Thyroid gland (tissue), 4 donors: Measurements from ENCODE around the gene TBK1. TPM values are rescaled to one million over a fixed set of nuclear protein-coding genes. Genes with fewer than 3 reads are reported as not detected.
"Not testable (repeated sequence)": the region's sequence is repeated elsewhere in the genome, so short reads cannot be mapped to it uniquely, and the experiment has no call there.

Experiments
- DNase-seq, 2 donors: peaks; one replicate each; pipeline ENCODE4 v3.0.0-alpha.2; 2019
- H3K27ac ChIP-seq, 3 donors: fragments of 200-600 bp; sonication (generic); 1 replicate in 2 of 3; 2 replicates in 1 of 3; pipeline ENCODE4 v1.5.1; 2016 to 2019; ENCODE audit warnings: mild to moderate bottlenecking in 1 of 3, moderate library complexity in 1 of 3
- H3K27me3 ChIP-seq: fragments of 200-600 bp; sonication (generic); one replicate; pipeline ENCODE4 v1.5.1; 2019
- H3K36me3 ChIP-seq, 2 donors: fragments of 200-600 bp; sonication (generic); one replicate each; pipeline ENCODE4 v1.5.1; 2016 to 2019
- H3K4me1 ChIP-seq, 2 donors: fragments of 200-600 bp; sonication (generic); one replicate each; pipeline ENCODE4 v1.5.1; 2017 to 2019
- H3K4me3 ChIP-seq, 3 donors: fragments of 200-600 bp; sonication (generic); replicated peaks in 1 of 3; 1 replicate in 2 of 3; 2 replicates in 1 of 3; pipeline ENCODE4 v1.5.1; 2016; ENCODE audit warnings: mild to moderate bottlenecking in 1 of 3
- H3K9me3 ChIP-seq: fragments of 200-600 bp; sonication (generic); one replicate; pipeline ENCODE4 v1.5.1; 2017
- POLR2A ChIP-seq, 2 donors: fragments of 450-650 bp; IDR thresholded peaks; one replicate each; pipeline ENCODE4 v1.6.1; 2017; ENCODE audit warnings: antibody characterized with exemption in 2 of 2, mild to moderate bottlenecking in 2 of 2, moderate library complexity in 1 of 2
- whole genome bisulfite sequencing, 2 donors: methylation state at CpG; one replicate each; pipeline ENCODE4 v1.1.5; 2017; 5-methylcytosine and 5-hydroxymethylcytosine counted together
- intact Hi-C: fragments of 100-400 bp; cut with DNase I; formaldehyde crosslinking; loops from one replicate; pipeline ENCODE4 v1.15.1; 2023
- total RNA-seq, 4 donors: library from RNA; depleted of rRNA; stranded (reverse); fragments of >200 nt; gene quantifications; one replicate each; pipeline ENCODE4 v1.2.3, GENCODE V29; 2016
- TF ChIP-seq, protein P1 (sequence below), 6 experiments: fragments of 200-600 bp in 3 of 6; fragments of 450-650 bp in 3 of 6; sonication (generic) in 3 of 6; IDR thresholded peaks; one replicate each; pipeline ENCODE4 v1.5.1; 2016 to 2019; ENCODE audit warnings: antibody characterized with exemption in 6 of 6, mild to moderate bottlenecking in 2 of 6, inconsistent platforms in 1 of 6, moderate library complexity in 1 of 6

The TBK1 gene
- total RNA-seq, 4 donors from 2014 or later, result 27.7 to 42.1 (median 33.4) TPM

DNA sequence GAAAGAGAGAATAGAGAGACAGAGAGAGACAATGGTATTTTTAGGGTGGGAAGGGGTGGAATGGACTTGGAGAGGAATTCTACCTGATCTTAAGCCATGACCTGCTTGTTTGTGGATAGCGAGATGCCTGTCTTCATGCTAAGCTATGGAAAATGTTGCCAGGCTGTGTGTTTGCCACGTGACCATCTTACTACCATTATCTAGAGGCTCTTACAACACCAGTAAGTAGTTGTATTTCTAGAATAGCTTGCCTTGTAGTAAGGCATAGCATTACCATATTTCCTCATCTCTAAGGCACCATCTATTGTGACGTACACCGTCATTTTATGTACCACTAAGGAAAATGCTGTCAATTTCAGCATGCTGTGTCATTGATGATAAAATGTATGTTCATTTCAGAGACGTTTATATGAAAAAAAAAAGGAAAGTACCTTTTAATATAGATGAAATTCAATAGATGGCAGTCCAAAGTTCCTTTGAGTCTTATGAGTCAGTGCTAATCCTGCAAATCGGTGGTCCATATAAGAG is 82.8 kb downstream of the TBK1 start:
- Histone ChIP-seq H3K4me3 (no peak overlapping the region), H3K4me1 (no peaks in the 10 kb centered on the region), H3K27me3 (no peaks in the 10 kb centered on the region), H3K27ac (no peak overlapping the region), H3K36me3 (no peaks in the 10 kb centered on the region), H3K9me3 (no peaks in the 10 kb centered on the region)
- intact Hi-C loops, result no loop called here
- 83 to 90% methylated on average over 6 of the region's 6 CpGs for WGBS, 2 donors
- DNase-seq, result no peak
- TF ChIP-seq POLR2A (IDR thresholded peaks at IDR 0.05), result no peak
- TF ChIP-seq, protein P1, sequence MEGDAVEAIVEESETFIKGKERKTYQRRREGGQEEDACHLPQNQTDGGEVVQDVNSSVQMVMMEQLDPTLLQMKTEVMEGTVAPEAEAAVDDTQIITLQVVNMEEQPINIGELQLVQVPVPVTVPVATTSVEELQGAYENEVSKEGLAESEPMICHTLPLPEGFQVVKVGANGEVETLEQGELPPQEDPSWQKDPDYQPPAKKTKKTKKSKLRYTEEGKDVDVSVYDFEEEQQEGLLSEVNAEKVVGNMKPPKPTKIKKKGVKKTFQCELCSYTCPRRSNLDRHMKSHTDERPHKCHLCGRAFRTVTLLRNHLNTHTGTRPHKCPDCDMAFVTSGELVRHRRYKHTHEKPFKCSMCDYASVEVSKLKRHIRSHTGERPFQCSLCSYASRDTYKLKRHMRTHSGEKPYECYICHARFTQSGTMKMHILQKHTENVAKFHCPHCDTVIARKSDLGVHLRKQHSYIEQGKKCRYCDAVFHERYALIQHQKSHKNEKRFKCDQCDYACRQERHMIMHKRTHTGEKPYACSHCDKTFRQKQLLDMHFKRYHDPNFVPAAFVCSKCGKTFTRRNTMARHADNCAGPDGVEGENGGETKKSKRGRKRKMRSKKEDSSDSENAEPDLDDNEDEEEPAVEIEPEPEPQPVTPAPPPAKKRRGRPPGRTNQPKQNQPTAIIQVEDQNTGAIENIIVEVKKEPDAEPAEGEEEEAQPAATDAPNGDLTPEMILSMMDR (IDR thresholded peaks at IDR 0.05), result no peak

DNA sequence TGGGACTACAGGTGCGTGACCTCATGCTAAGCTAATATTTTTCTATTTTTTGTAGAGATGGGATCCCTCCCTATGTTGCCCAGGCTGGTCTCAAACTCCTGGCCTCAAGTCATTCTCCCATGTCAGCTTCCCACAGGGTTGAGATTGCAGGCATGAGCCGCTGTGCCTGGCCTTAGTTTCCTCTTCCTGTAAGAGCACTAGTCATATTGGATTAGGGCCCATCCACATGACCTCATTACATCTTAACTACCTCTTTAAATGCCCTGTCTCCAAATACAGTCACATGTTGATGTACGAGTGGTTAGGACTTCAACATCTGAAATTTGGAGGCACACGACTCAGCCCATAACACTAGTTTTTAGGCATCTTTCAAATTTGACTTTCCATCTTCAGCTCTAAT is 86.2 kb downstream of the TBK1 start:
- no peaks in the 10 kb centered on the region for H3K36me3 ChIP-seq
- no peaks in the 10 kb centered on the region for H3K4me1 ChIP-seq
- intact Hi-C loops, result no loop called here
- no peaks in the 10 kb centered on the region for H3K27me3 ChIP-seq
- WGBS, 2 donors, result 88 to 95% methylated on average over 4 of the region's 4 CpGs
- H3K27ac ChIP-seq, result no peak overlapping the region
- H3K9me3 ChIP-seq, result no peaks in the 10 kb centered on the region
- DNase-seq, result no peak
- no peak for TF ChIP-seq POLR2A (IDR thresholded peaks at IDR 0.05)
- TF ChIP-seq, protein P1 (IDR thresholded peaks at IDR 0.05), result no peak
- no peak overlapping the region for H3K4me3 ChIP-seq

DNA sequence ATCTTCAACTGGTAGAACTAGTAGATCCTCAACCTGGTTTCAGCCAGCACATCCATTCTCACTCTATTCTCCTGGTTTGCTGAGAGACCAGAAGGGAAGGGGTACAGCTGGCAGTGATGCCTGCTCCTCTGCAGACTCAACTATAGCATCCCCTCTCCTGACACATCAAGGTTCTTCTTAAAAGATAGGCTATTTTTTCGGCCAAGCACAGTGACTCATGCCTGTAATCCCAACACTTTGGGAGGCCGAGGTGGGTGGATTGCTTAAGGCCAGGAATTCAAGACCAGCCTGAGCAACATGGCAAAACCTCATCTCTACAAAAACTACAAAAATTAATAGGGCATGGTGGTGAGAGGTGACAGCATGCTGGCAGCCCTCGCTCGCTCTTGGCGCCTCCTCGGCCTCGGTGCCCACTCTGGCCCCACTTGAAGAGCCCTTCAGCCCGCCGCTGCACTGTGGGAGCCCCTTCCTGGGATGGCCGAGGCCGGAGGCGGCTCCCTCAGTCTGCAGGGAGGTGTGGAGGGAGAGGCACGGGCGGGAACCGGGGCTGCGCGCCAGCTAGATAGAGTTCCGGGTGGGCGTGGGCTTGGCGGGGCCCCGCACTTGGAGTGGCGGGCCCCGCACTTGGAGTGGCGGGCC is 90.6 kb downstream of the TBK1 start:
- H3K27me3 ChIP-seq, intact Hi-C loops, H3K4me1 ChIP-seq, H3K36me3 ChIP-seq, H3K9me3 ChIP-seq, H3K27ac ChIP-seq: not testable (repeated sequence)
- 66 to 77% methylated on average over 9 to 13 of the region's 24 CpGs for WGBS, 2 donors
- peak overlapping the region in 1 of 3 donors; percentile 6 for H3K4me3 ChIP-seq
- DNase-seq, result peak; percentile 59 to 63

DNA sequence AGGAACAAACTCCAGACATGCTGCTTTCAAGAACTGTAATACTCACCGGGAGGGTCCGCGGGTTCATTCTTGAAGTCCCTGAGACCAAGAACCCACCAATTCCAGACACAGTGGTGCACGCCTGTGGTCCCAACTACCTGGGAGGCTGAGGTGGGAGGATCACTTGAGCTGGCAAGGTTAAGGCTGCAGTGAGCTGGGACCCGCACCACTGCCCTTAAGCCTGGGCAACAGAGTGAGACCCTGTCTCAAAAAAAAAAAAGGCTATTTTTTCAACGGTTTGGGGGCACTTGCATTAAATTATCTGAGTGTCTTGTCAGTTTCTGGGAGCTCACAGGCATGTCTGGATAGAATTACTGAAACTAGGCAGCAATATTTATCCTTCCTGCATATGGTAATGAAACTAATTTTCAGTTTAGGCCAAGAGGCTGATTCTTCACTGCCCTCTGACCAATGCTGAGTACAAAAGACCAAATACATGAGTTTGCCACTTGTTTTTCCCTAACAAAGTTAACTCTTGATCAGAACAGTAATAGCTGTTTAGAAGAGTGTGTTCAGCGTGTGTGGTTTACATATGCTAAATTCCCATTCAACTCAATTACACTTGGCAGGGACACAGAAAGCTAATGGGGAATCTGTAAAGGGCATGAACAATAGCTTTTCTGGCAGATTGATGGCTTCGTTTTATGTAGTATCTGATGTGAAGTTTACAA is 92.6 kb downstream of the TBK1 start:
- Histone ChIP-seq H3K4me1 (no peaks in the 10 kb centered on the region), H3K36me3 (no peaks in the 10 kb centered on the region), H3K27ac (no peak overlapping the region), H3K27me3 (no peaks in the 10 kb centered on the region), H3K9me3 (no peaks in the 10 kb centered on the region), H3K4me3 (no peak overlapping the region)
- DNase-seq, result no peak
- 84 to 89% methylated on average over 8 of the region's 8 CpGs for WGBS, 2 donors
- no peak for TF ChIP-seq POLR2A (IDR thresholded peaks at IDR 0.05)
- TF ChIP-seq, protein P1 (IDR thresholded peaks at IDR 0.05), result no peak
- intact Hi-C loops, result no loop called here

DNA sequence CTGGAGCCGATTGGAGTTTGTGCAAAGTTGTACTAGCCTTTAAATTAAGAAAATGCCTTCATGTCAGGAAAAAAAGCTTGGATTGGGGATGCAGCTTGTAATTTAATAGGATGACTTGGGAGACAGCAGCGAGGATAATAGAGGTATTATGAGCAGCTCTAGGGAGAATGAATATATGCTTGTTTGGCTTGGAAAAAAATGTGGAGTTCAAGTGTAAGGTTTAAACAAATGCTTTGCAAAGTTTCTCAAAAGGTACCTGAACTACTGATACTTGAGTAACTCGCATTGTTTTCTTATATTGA is 93.1 kb downstream of the TBK1 start:
- H3K9me3 ChIP-seq, result no peaks in the 10 kb centered on the region
- DNase-seq, result no peak
- H3K27ac ChIP-seq, result no peak overlapping the region
- H3K4me1 ChIP-seq, result no peaks in the 10 kb centered on the region
- WGBS, 2 donors, result 77 to 82% methylated on average over 3 of the region's 3 CpGs
- no peak for TF ChIP-seq POLR2A (IDR thresholded peaks at IDR 0.05)
- TF ChIP-seq, protein P1 (IDR thresholded peaks at IDR 0.05), result no peak
- H3K27me3 ChIP-seq, result no peaks in the 10 kb centered on the region
- no peaks in the 10 kb centered on the region for H3K36me3 ChIP-seq
- H3K4me3 ChIP-seq, result no peak overlapping the region
- intact Hi-C loops, result no loop called here
